GDM1 (cell line): ENCODE measurements around the gene OSBPL10.

Source experiments
- DNase-seq: peaks from one replicate; lab custom pipeline; 2025; lab: John Stamatoyannopoulos, UW

The OSBPL10 gene

GRCh38 chr3:31613654-31614053, 367.4 kb downstream of the OSBPL10 start:
- DNase-seq: no peak

- DNase-seq: no peak
Measured at GRCh38 chr3:31613177-31613576, 367.9 kb downstream of the OSBPL10 start.
